C4-2B (cell line): Measurements from ENCODE around the gene GANAB.

Experiments
- ZFX ChIP-seq: fragments of 450-650 bp; IDR thresholded peaks from 2 replicates; pipeline ENCODE4 v1.6.1; 2017
- TF ChIP-seq, protein P1 (sequence below): fragments of 450-650 bp; conservative IDR thresholded peaks from 2 replicates; pipeline ENCODE4 v1.5.1; 2017; ENCODE audit warnings: mild to moderate bottlenecking

DNA sequence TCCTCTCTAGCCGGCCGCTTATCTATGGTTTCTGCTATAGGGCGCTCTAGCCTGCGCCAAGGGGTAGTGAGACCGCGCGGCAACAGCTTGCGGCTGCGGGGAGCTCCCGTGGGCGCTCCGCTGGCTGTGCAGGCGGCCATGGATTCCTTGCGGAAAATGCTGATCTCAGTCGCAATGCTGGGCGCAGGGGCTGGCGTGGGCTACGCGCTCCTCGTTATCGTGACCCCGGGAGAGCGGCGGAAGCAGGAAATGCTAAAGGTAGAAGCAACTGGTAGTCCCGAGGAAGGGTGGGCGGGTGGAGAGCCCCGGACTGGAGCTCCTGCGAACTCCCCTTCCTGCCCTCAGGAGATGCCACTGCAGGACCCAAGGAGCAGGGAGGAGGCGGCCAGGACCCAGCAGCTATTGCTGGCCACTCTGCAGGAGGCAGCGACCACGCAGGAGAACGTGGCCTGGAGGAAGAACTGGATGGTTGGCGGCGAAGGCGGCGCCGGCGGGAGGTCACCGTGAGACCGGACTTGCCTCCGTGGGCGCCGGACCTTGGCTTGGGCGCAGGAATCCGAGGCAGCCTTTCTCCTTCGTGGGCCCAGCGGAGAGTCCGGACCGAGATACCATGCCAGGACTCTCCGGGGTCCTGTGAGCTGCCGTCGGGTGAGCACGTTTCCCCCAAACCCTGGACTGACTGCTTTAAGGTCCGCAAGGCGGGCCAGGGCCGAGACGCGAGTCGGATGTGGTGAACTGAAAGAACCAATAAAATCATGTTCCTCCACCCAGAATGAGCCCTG is 25.4 kb upstream of the GANAB start, which contains the start of the genes LBHD1 and UQCC3:
- TF ChIP-seq, protein P1, sequence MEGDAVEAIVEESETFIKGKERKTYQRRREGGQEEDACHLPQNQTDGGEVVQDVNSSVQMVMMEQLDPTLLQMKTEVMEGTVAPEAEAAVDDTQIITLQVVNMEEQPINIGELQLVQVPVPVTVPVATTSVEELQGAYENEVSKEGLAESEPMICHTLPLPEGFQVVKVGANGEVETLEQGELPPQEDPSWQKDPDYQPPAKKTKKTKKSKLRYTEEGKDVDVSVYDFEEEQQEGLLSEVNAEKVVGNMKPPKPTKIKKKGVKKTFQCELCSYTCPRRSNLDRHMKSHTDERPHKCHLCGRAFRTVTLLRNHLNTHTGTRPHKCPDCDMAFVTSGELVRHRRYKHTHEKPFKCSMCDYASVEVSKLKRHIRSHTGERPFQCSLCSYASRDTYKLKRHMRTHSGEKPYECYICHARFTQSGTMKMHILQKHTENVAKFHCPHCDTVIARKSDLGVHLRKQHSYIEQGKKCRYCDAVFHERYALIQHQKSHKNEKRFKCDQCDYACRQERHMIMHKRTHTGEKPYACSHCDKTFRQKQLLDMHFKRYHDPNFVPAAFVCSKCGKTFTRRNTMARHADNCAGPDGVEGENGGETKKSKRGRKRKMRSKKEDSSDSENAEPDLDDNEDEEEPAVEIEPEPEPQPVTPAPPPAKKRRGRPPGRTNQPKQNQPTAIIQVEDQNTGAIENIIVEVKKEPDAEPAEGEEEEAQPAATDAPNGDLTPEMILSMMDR = no peak
- peak; percentile 54; the same call in 1 of the 2 replicates for TF ChIP-seq ZFX
